Tibial artery (tissue), 4 donors: ENCODE data around the gene PDLIM1.
A peak's percentile ranks its signal among the peaks of the same experiment; 100 is the strongest.

Experiments used
- DNase-seq, 2 donors: peaks; one replicate each; pipeline ENCODE4 v3.0.0-alpha.2; 2019
- H3K27ac ChIP-seq, 2 donors: fragments of 200-600 bp; sonication (generic) in 1 of 2; 1 replicate in 1 of 2; 2 replicates in 1 of 2; pipeline ENCODE4 v1.5.1; 2018 to 2019; ENCODE audit warnings: mild to moderate bottlenecking in 1 of 2
- H3K27me3 ChIP-seq, 2 donors: fragments of 200-600 bp; sonication (generic) in 1 of 2; one replicate each; pipeline versions ENCODE4 v1.5.1 to v1.6.0; 2016 to 2019
- H3K36me3 ChIP-seq, 3 donors: fragments of 200-600 bp; sonication (generic) in 2 of 3; one replicate each; pipeline ENCODE4 v1.5.1; 2016 to 2019; ENCODE audit warnings: mild to moderate bottlenecking in 2 of 3
- H3K4me1 ChIP-seq, 4 donors: fragments of 200-600 bp; sonication (generic) in 2 of 4; 1 replicate in 3 of 4; 2 replicates in 1 of 4; pipeline ENCODE4 v1.5.1; 2016 to 2019
- H3K4me3 ChIP-seq, 2 donors: fragments of 200-600 bp; sonication (generic) in 1 of 2; 1 replicate in 1 of 2; 2 replicates in 1 of 2; pipeline ENCODE4 v1.5.1; 2018 to 2019; ENCODE audit warnings: mild to moderate bottlenecking in 2 of 2
- H3K9me3 ChIP-seq, 3 donors: fragments of 200-600 bp; sonication (generic) in 1 of 3; one replicate each; pipeline ENCODE4 v1.5.1; 2016 to 2019
- intact Hi-C: fragments of 100-400 bp; cut with DNase I; formaldehyde crosslinking; loops from one replicate; pipeline ENCODE4 v1.15.0; 2023; ENCODE audit warnings: low total_unique reads
- TF ChIP-seq, protein P1 (sequence below), 2 experiments: fragments of 200-600 bp in 1 of 2; fragments of 450-650 bp in 1 of 2; IDR thresholded peaks; one replicate each; pipeline ENCODE4 v1.5.1; 2017 to 2019; ENCODE audit warnings: antibody characterized with exemption in 2 of 2, mild to moderate bottlenecking in 1 of 2, moderate library complexity in 1 of 2

The PDLIM1 gene

DNA sequence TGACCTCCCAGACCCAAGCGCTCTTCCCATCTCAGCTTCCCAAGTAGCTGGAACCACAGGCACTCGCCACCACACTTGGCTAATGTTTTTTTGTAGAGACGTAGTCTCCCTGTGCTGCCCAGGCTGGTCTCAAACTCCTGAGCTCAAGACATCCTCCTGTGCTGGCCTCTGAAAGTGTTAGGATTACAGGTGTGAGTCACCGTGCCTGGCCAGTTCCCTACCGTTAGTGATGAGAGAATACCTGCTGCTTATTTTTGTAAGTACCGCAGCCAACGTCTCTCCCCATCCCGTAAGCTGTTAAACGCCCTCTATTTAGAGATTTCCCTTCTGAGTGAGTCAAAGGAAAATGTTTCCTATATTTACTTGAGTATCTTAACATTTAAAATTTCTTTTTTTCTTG lies 38.5 kb upstream of the PDLIM1 start:
- no peak overlapping the region for H3K4me3 ChIP-seq
- H3K27me3 ChIP-seq, result no peaks in the 10 kb centered on the region
- no peak for DNase-seq
- H3K9me3 ChIP-seq, result no peaks in the 10 kb centered on the region
- TF ChIP-seq, protein P1, sequence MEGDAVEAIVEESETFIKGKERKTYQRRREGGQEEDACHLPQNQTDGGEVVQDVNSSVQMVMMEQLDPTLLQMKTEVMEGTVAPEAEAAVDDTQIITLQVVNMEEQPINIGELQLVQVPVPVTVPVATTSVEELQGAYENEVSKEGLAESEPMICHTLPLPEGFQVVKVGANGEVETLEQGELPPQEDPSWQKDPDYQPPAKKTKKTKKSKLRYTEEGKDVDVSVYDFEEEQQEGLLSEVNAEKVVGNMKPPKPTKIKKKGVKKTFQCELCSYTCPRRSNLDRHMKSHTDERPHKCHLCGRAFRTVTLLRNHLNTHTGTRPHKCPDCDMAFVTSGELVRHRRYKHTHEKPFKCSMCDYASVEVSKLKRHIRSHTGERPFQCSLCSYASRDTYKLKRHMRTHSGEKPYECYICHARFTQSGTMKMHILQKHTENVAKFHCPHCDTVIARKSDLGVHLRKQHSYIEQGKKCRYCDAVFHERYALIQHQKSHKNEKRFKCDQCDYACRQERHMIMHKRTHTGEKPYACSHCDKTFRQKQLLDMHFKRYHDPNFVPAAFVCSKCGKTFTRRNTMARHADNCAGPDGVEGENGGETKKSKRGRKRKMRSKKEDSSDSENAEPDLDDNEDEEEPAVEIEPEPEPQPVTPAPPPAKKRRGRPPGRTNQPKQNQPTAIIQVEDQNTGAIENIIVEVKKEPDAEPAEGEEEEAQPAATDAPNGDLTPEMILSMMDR (IDR thresholded peaks at IDR 0.05), result no peak
- intact Hi-C loops, result no loop called here
- peaks cover 72 to 93% (median 79%) of the 10 kb centered on the region in 3 donors for H3K36me3 ChIP-seq
- peaks cover 0 to 44% (median 11%) of the 10 kb centered on the region in 4 donors for H3K4me1 ChIP-seq
- H3K27ac ChIP-seq, result peak overlapping the region; percentile 23 to 33

DNA sequence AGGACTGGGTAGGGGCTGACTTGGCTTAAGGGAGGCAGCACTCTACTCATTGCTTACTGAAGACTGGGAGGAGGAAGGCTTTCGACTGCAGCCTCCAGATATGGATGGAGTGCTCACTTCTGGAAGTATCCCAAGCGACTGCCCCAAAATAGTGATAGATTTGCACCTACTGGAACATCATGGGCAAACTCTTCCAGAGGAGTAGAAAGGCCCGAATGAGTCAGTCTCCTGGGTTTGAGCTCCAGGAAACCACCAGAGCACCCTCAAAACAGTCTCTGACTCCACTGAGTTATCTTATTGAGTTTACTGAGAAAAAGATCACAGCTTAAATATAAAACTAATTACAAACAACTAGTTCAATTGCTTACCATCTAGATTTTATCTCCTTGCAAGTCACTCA lies 37.2 kb upstream of the PDLIM1 start:
- DNase-seq, result no peak
- H3K27me3 ChIP-seq, result no peaks in the 10 kb centered on the region
- intact Hi-C loops, result no loop called here
- peaks cover 64 to 97% (median 83%) of the 10 kb centered on the region in 3 donors for H3K36me3 ChIP-seq
- H3K4me3 ChIP-seq, result no peak overlapping the region
- H3K4me1 ChIP-seq, result peaks cover 0 to 32% (median 7%) of the 10 kb centered on the region in 4 donors
- TF ChIP-seq, protein P1 (IDR thresholded peaks at IDR 0.05), result no peak
- no peaks in the 10 kb centered on the region for H3K9me3 ChIP-seq
- peak overlapping the region; percentile 14 to 23 for H3K27ac ChIP-seq

DNA sequence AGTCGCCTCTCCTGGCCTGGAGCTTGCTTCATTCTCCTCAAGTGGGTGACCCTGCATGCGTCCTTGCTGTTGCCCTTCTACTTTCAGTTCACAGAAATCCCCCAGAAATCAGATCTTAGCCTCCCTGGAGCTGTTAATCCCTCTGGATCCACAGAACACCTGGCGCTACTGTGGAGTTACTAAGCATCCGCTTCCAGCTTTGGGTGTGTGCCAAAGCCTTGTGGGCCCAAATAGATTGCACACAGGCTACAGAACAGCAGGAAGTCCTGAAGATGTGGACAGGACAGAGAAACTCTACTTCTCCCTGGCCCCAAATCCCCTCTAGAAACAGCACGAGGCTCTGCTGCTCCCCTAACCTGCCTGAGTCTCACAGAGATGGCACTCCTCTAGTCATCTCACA lies 36.6 kb upstream of the PDLIM1 start:
- H3K27ac ChIP-seq, result peak overlapping the region; percentile 14 to 23
- peaks cover 0 to 26% (median 7%) of the 10 kb centered on the region in 4 donors for H3K4me1 ChIP-seq
- H3K4me3 ChIP-seq, result no peak overlapping the region
- TF ChIP-seq, protein P1 (IDR thresholded peaks at IDR 0.05), result no peak
- peaks cover 62 to 97% (median 83%) of the 10 kb centered on the region in 3 donors for H3K36me3 ChIP-seq
- H3K9me3 ChIP-seq, result no peaks in the 10 kb centered on the region
- H3K27me3 ChIP-seq, result no peaks in the 10 kb centered on the region
- intact Hi-C loops, result no loop called here
- DNase-seq, result peak in 1 of 2 donors; percentile 36

DNA sequence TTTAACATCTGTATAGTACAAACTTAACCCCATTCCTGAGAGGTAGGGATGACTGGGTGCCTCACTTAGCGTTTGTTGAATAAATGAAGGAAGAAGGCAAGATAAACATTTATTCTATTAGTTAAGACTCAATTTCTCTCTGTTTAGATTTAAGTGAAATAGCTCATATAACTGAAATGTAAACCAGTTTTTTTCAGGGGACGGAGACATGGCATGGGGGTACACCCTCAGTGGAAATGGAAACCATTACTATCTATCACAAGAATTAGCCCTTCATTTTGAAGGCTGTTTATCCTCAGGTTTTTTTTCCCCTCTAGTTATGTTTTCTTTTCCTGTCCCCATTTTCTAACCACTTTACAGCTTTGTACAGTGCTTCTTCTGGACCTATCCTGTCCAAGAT lies 35.6 kb upstream of the PDLIM1 start:
- intact Hi-C loops, result no loop called here

DNA sequence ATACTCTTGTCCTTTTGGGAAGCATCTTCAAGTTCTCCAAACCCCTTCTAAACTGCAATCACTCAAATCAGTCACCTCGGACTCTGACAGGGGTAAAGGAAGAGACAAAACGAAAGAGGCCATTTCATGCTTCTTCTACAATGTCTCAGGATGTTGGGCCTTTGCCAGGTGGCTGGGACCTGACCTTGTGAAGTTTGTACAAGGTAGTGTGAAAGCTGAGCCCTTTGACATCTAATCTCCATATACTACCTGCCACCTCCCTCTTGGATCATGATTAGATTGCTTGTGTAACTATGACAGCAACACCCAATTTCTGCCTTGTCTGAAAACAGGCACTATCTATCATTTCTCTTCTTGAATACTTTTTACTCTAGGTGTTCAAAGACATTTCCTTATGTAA lies 35.1 kb upstream of the PDLIM1 start:
- no peak overlapping the region for H3K4me3 ChIP-seq
- DNase-seq, result no peak
- peaks cover 0 to 14% (median 5%) of the 10 kb centered on the region in 4 donors for H3K4me1 ChIP-seq
- no peak overlapping the region for H3K27ac ChIP-seq
- no peaks in the 10 kb centered on the region for H3K27me3 ChIP-seq
- peaks cover 62 to 97% (median 86%) of the 10 kb centered on the region in 3 donors for H3K36me3 ChIP-seq
- intact Hi-C loops, result no loop called here
- H3K9me3 ChIP-seq, result no peaks in the 10 kb centered on the region
- TF ChIP-seq, protein P1 (IDR thresholded peaks at IDR 0.05), result no peak

More for the DNA sequence above, 35.6 kb upstream of the PDLIM1 start:
- Histone ChIP-seq H3K9me3 (no peaks in the 10 kb centered on the region), H3K36me3 (peaks cover 62 to 97% (median 85%) of the 10 kb centered on the region in 3 donors), H3K4me1 (peaks cover 0 to 18% (median 5%) of the 10 kb centered on the region in 4 donors), H3K27me3 (no peaks in the 10 kb centered on the region), H3K4me3 (no peak overlapping the region), H3K27ac (no peak overlapping the region)
- TF ChIP-seq, protein P1 (IDR thresholded peaks at IDR 0.05), result no peak
- DNase-seq, result no peak
